GM21423 (cell line): Measurements from ENCODE around the gene PPP4R3A.
"Not testable (repeated sequence)": the region's sequence is repeated elsewhere in the genome, so short reads cannot be mapped to it uniquely, and the experiment has no call there.

Experiments used
- ATAC-seq: cut with Tn5 transposase; IDR thresholded peaks from one replicate; pipeline ENCODE4 v1.9.1; 2021; ENCODE audit warnings: mild to moderate bottlenecking, moderate library complexity; ENCODE audit not compliant: unreplicated experiment

Gene PPP4R3A

DNA sequence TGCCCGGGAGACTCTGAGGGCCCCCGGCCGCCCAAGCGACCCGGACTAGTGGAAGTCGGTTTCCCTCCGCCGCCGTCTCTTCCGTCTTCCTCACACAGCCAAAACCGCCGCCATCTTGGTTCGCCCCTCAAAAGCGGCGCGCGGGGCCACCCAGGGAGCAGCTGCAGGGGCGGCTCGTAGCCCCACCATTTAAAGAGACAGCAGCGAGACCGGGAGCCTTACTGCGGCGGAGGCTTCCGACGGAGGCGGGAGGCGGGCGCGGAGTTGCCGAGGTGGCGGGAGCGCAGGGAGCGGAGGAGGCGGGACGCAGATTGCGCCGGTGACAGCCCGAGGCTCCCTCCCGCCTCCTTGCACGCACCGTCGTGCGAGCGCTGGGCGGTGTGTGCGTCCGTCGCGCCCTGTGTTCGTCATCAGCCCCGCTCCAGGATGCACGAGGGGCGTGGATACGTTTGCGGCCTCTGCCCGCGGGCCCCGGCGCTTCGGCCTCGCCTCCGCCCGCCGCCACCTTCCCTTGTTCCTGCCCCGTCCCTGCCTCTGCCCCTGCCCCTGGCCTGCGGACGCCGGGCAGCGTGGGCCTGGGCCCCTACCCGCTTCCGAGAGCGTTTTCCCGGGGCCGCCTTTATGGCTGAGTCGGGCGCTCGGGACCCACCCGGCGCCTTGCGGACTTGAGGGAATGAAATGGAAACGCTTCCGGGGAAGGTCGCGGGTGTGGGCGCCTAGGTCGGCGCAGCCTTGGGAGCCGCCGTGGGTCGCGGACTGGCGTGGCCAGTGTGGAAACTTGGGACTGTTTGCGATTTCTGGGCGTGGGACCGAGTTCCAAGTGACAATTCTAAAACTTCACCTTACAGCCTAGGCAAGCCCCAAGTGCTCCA, at the start of gene PPP4R3A:
Gene PPP4R3A, minus strand, starts transcription at position 140 of the 872 bp plus-strand sequence. CDS start 663 bp downstream, outside the sequence.
- ATAC-seq: peak; percentile 81

DNA sequence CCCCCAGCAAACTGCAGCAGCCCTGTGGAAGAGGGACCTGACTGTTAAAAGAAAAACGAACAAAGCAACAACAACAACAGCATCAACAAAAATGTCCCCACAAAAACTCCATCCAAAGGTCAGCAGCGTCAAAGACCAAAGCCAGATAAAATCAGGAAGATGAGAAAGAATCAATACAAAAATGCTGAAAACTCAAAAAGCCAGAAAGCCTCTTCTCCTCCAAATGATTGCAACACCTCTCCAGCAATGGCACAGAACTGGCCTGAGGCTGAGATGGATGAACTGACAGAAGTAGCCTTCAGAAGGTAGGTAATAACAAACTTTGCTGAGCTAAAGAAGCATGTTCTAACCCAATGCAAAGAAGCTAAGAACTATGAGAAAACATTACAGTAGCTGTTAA, 45.4 kb upstream of the PPP4R3A start:
- ATAC-seq: no peak

GRCh38 chr14:91554535-91555332, 44.6 kb upstream of the PPP4R3A start:
- ATAC-seq: no peak

DNA sequence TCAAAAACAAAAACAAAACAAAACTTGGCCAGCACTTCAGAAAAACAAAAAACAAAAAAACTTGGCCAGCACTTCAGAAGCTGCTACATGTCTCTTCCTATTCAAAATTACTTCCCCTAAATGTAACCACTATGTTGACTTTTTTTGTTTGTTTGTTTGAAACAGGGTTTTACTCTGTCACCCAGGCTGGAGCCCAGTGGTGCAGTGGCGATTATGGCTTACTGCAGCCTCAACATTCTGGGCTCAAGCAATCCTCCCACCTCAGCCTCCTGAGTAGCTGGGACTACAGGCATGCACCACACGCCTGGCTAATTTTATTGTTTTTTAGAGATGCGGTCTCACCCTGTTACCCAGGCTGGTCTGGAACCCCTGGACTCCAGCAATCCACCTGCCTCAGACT, 38.0 kb upstream of the PPP4R3A start:
- no peak for ATAC-seq

- ATAC-seq: no peak
These were observed 36.0 kb upstream of the PPP4R3A start for GRCh38 chr14:91545946-91546716.

DNA sequence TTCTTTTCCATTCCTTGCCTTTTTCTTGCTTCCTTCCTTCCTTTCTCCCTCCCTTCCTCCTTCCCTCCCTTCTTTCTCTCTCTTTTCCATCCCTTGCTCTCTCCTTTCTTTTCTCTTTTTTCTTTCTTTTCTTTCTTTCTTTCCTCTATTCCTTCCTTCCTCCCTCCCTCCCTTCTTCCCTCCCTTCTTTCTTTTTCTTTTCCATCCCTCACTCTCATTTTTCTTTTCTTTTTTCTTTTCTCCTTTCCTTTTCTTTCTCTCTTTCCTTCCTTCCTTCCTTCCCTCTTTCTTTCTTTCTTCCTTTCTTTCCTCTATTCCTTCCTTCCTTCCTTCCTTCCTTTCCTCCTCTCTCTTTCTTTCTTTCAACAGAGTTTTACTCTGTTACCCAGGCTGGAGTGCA, 35.1 kb upstream of the PPP4R3A start:
- ATAC-seq: no peak

- ATAC-seq: no peak
These were observed 26.2 kb upstream of the PPP4R3A start for GRCh38 chr14:91536327-91536726.

- not testable (repeated sequence) for ATAC-seq
These were observed 23.9 kb upstream of the PPP4R3A start for GRCh38 chr14:91534059-91534458.

GRCh38 chr14:91533623-91534022, 23.5 kb upstream of the PPP4R3A start:
- ATAC-seq: no peak

GRCh38 chr14:91523972-91524371, 13.9 kb upstream of the PPP4R3A start:
- no peak for ATAC-seq

GRCh38 chr14:91521061-91521640, 11.0 kb upstream of the PPP4R3A start:
- ATAC-seq: no peak

GRCh38 chr14:91520138-91520537, 10.0 kb upstream of the PPP4R3A start:
- ATAC-seq: no peak

- ATAC-seq: no peak
These were observed 9.3 kb upstream of the PPP4R3A start for GRCh38 chr14:91519239-91520036.

DNA sequence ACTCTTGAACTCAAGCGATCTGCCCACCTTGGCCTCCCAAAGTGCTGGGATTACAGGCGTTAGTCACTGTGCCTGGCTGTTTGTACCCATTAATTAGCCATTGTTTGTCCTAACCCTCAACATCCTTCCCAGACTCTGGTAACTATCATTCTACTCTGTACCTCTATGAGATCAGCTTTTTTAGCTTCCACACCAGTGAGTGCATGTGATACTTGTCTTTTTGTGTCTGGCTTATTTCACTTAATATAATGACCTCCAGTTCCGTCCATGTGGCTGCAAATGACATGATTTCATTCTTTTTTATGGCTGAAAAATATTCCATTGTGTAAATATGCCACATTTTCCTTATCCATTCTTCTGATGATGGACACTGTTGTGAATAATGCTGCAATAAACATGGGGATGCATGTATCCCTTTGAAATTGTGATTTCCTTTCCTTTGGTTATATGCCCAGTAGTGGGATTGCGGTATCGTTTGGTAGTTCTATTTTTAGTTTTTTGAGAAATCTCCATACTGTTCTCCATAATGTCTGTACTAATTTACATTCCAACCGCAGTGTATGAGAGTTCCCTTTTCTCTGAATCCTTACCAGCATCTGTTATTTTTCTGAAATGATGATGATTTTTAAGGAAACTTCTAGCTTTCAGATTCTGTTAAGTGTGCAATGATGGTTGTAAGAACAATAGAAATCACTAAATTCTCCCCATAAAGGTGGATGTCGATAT, 6.7 kb upstream of the PPP4R3A start:
- no peak for ATAC-seq

DNA sequence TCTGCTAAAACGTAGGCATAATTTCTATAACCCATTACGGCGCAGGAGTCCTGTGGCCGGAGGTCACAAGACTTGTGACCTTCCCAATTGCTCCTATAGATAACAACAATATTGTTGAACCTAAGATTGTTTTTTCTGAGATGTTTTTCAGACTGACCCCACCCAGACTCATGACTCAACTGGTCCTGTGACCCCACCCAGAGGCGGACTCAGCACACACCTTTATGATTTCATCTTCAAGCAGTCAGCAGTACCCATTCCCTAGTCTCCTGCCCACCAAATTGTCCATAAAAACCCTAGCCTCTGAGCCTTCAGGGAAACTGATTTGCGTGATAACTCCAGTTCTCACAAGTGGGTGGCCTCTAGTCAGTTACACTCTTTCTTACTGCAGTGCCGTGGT, 5.9 kb upstream of the PPP4R3A start:
- no peak for ATAC-seq

GRCh38 chr14:91511043-91511383, 903 bp upstream of the PPP4R3A start:
- ATAC-seq: no peak

DNA sequence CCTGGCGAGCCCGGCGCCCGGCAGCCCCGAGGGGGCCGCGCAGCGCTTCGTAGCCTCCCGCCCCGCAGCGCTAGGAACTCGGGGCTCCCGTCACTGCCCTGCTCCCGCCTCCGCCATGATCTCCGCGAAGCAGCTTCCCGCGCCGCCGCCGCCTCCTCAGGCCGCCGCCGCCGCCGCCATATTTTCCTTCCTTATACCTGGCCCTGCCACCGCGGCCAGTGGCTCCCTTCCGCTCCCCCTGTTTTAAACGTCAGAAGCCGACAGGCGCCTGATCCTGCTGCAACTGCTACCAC, 286 bp downstream of the PPP4R3A start:
- peak; percentile 16 for ATAC-seq

DNA sequence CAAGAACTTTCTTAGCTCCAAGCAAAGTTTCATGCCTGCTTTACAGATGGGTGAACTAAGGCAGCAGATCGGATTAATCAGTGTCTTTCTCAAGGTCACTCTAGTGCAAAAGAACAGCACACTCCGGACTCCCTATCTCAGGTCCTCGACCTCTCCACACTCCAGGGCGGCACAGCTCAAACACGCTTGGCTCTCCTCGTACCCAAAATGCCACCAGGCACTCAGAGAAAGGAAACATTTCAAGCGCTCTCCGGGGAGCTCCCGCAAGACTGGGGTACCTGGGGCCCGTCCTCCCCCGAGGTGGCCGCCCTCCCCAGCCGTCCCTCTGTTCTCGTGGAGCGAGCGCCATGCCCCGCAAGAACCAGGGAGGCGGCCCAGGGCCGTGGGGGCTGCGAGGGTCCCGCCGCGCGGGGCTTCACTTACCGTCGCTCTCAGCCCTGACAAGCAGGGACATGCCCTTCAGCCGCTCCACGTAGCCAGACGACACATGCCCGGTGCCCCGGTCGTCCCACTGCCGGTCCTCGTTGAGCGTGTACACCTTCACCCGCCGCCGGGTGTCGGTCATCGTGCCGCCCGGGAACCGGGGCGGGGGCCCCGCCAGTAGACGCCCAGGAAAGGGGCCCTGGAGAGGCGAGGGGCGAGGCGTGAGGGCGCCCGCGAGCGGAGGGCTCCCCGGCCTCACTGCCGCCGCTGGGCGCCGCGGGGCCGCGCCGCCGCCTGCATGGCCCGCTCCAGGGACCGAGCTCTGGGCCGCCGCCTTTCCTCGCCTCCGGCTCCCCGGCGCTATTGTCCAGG, 830 bp downstream of the PPP4R3A start:
- ATAC-seq: peak; percentile 11

GRCh38 chr14:91508105-91508504, 2.0 kb downstream of the PPP4R3A start:
- ATAC-seq: no peak
